ENCODE results near the gene DBN1.

DNA sequence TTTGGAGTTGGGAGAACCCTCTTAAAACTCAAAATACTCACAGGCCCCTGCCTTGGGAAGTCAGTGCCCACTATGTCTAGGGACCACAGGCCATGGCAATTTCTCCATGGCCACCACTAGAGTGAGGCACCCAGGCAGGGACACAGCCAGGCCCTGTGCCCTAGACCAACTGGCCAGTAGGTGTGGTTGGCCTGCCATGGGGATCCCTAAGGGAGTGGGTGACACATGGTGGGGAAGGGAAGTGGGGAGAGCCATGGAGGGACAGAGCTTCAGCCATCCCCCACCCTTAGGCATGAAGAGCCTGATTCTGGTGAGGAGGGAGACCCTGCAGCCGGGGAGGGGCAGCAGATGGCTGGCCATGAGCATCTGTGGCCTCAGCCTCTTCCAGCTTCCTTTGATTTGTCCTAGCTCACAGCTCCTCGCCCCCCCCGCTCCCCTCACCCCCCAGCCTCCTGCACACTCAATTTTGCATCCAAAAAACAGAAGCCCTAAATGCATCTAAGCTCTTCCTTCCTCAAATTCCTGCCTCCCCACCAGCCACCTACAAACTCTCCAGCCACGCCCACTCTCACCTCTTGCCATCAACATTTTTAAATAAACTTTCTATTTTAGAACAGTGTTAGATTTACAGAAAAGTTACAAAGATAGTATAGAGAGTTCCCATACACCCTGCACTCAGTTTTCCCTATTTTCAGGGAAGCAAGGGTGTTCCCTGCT lies 1.6 kb upstream of the DBN1 start:
- TF ChIP-seq BRD9 (IDR thresholded peaks at IDR 0.05; ENCODE audit: low read depth, partially characterized antibody) (no peak), ZNF24 (IDR thresholded peaks at IDR 0.05) (no peak), MYC (IDR thresholded peaks at IDR 0.05; ENCODE audit: low read depth, low read length) (no peak), MYC (CRISPR knock-in tag; IDR thresholded peaks at IDR 0.05; ENCODE audit: borderline replicate concordance, low read depth) (no peak), ZFPM2 (CRISPR knock-in tag; IDR thresholded peaks at IDR 0.05) (no peak)
- TF ChIP-seq, protein P1, sequence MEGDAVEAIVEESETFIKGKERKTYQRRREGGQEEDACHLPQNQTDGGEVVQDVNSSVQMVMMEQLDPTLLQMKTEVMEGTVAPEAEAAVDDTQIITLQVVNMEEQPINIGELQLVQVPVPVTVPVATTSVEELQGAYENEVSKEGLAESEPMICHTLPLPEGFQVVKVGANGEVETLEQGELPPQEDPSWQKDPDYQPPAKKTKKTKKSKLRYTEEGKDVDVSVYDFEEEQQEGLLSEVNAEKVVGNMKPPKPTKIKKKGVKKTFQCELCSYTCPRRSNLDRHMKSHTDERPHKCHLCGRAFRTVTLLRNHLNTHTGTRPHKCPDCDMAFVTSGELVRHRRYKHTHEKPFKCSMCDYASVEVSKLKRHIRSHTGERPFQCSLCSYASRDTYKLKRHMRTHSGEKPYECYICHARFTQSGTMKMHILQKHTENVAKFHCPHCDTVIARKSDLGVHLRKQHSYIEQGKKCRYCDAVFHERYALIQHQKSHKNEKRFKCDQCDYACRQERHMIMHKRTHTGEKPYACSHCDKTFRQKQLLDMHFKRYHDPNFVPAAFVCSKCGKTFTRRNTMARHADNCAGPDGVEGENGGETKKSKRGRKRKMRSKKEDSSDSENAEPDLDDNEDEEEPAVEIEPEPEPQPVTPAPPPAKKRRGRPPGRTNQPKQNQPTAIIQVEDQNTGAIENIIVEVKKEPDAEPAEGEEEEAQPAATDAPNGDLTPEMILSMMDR (IDR thresholded peaks at IDR 0.05 in 2 of 3, conservative IDR thresholded peaks at IDR 0.05 in 1 of 3; ENCODE audit: insufficient read depth in 2 of 3, low read depth in 1 of 3, low read length in 3 of 3): no peak
- TF ChIP-seq, protein P2, sequence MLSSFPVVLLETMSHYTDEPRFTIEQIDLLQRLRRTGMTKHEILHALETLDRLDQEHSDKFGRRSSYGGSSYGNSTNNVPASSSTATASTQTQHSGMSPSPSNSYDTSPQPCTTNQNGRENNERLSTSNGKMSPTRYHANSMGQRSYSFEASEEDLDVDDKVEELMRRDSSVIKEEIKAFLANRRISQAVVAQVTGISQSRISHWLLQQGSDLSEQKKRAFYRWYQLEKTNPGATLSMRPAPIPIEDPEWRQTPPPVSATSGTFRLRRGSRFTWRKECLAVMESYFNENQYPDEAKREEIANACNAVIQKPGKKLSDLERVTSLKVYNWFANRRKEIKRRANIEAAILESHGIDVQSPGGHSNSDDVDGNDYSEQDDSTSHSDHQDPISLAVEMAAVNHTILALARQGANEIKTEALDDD (IDR thresholded peaks at IDR 0.05): no peak

All from K562 (cell line).